Effector memory CD8-positive, alpha-beta T cell (primary cell): ENCODE results near the gene RFC2.

ENCODE experiments used
- ATAC-seq: fragments of 150-1000 bp; cut with Tn5 transposase; replicated peaks from 2 replicates; pipeline ENCODE4 v1.10.0; 2021; ENCODE audit warnings: mild to moderate bottlenecking, moderate library complexity
- DNase-seq, 3 experiments: peaks; one replicate each; pipeline ENCODE4 v3.0.0; 2021
- H3K27ac Mint-ChIP-seq, 2 donors: one replicate each; pipeline ENCODE4 v1.8.0; 2022; ENCODE audit warnings: mild to moderate bottlenecking in 2 of 2, mixed read lengths in 2 of 2, moderate library complexity in 2 of 2
- H3K27me3 Mint-ChIP-seq, 2 donors: one replicate each; pipeline ENCODE4 v1.8.0; 2022; ENCODE audit warnings: mixed read lengths in 2 of 2
- H3K36me3 Mint-ChIP-seq: one replicate; pipeline ENCODE4 v1.8.0; 2022; ENCODE audit warnings: mild to moderate bottlenecking, moderate library complexity, mixed read lengths; ENCODE audit not compliant: insufficient read depth
- H3K4me1 Mint-ChIP-seq, 2 donors: one replicate each; pipeline ENCODE4 v1.8.0; 2022; ENCODE audit warnings: low read depth in 2 of 2, mixed read lengths in 2 of 2
- H3K4me3 Mint-ChIP-seq, 2 donors: one replicate each; pipeline ENCODE4 v1.8.0; 2022; ENCODE audit warnings: mild to moderate bottlenecking in 2 of 2, mixed read lengths in 2 of 2, moderate library complexity in 2 of 2
- H3K9me3 Mint-ChIP-seq, 2 donors: one replicate each; pipeline ENCODE4 v1.8.0; 2022; ENCODE audit warnings: mixed read lengths in 2 of 2

The RFC2 gene

DNA sequence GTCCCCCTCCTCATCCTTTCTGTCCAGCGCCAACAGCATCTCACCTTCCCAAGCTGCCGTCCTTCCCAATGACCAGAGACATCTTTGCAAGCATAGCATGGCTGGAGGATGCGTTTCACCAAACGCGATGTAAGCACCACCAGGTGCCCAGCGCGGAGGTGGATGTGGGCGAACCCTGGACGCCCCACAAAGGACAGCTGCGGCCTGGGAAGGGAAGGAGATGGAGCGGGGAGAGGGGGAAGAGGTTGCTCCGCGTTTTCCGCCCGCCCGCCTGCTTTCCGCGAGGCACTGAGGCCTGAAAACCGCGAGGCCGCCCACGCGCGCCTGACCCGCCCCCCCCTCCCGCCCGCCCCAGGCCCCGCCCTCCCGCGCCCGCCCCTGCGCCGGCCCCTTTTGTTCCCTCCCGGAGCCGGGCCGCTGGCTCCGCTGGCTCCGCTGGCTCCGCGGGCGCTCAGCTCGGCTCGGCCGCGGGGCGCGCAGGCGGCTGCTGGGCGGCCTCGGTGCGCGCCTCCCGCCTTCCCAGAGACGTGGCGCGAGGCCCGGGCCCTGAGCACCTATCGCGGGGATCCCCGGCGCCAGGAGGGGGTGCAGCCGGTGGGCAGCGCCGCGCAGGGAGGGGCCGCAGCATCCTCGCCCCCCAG lies 34.9 kb upstream of the RFC2 start, which contains the start of gene CLIP2:
CLIP2 (plus strand) TSS at position 390 of the 641 bp plus-strand sequence. CDS start 28,140 bp downstream, outside the sequence.
- Mint-ChIP-seq H3K27ac (peak within 1 kb of the TSS; percentile 56 to 62), H3K9me3 (no peaks in the 10 kb centered on the region), H3K27me3 (peaks cover 0 to 8% of the 10 kb centered on the region in 2 donors), H3K36me3 (no peaks in the 10 kb centered on the region), H3K4me3 (peak within 1 kb of the TSS; percentile 73 to 86), H3K4me1 (peaks cover 21 to 27% of the 10 kb centered on the region in 2 donors)
- ATAC-seq (peak; percentile 84), DNase-seq (peak; percentile 53 to 61 (median 60))

GRCh38 chr7:74288034-74288881 lies 34.1 kb upstream of the RFC2 start:
- DNase-seq, result no peak
- peaks cover 2% of the 10 kb centered on the region for H3K36me3 Mint-ChIP-seq
- no peak for ATAC-seq
- H3K27ac Mint-ChIP-seq, result peak overlapping the region; percentile 56 to 62
- H3K27me3 Mint-ChIP-seq, result peaks cover 6 to 16% of the 10 kb centered on the region in 2 donors
- no peaks in the 10 kb centered on the region for H3K9me3 Mint-ChIP-seq
- peak overlapping the region; percentile 73 to 86 for H3K4me3 Mint-ChIP-seq
- H3K4me1 Mint-ChIP-seq, result peaks cover 21 to 24% of the 10 kb centered on the region in 2 donors

- H3K4me3 Mint-ChIP-seq, result peak overlapping the region; percentile 73 to 86
- ATAC-seq, result no peak
- H3K27ac Mint-ChIP-seq, result peak overlapping the region in 1 of 2 donors; percentile 62
- H3K9me3 Mint-ChIP-seq, result no peaks in the 10 kb centered on the region
- peaks cover 10 to 23% of the 10 kb centered on the region in 2 donors for H3K27me3 Mint-ChIP-seq
- H3K36me3 Mint-ChIP-seq, result peaks cover 2% of the 10 kb centered on the region
- peaks cover 21 to 23% of the 10 kb centered on the region in 2 donors for H3K4me1 Mint-ChIP-seq
- no peak for DNase-seq
Observed at GRCh38 chr7:74287303-74288033, 33.3 kb upstream of the RFC2 start.

DNA sequence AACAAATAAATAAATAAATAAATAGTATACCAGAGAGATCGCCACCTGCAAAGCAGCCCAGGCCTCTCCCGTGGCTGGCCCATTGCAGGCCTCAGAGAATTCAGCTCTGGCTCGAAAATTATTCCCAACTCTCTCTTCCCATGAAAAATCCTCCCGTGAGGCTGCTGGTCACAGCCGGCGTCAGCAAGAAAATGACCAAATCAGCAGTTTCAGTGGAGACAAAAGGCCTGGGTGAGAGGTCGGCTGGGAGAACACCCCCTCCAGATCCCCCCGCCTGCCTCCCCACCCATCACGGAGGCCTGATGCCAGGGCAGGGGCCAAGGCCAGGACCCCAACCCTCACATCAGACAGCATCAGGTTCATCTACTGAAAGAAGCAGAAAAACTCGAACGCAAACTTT lies 31.9 kb upstream of the RFC2 start:
- ATAC-seq (no peak), DNase-seq (no peak)
- no peaks in the 10 kb centered on the region for H3K9me3 Mint-ChIP-seq
- no peak overlapping the region for H3K27ac Mint-ChIP-seq
- H3K4me3 Mint-ChIP-seq, result no peak overlapping the region
- H3K27me3 Mint-ChIP-seq, result peaks cover 10 to 25% of the 10 kb centered on the region in 2 donors
- H3K36me3 Mint-ChIP-seq, result peaks cover 2% of the 10 kb centered on the region
- H3K4me1 Mint-ChIP-seq, result peaks cover 17 to 19% of the 10 kb centered on the region in 2 donors

- Mint-ChIP-seq H3K4me1 (peaks cover 11 to 15% of the 10 kb centered on the region in 2 donors), H3K27me3 (peaks cover 10 to 29% of the 10 kb centered on the region in 2 donors), H3K27ac (no peak overlapping the region), H3K9me3 (no peaks in the 10 kb centered on the region), H3K36me3 (peaks cover 2% of the 10 kb centered on the region), H3K4me3 (no peak overlapping the region)
- no peak for ATAC-seq
- DNase-seq, result no peak
Observed at GRCh38 chr7:74284781-74285259, 30.6 kb upstream of the RFC2 start.

DNA sequence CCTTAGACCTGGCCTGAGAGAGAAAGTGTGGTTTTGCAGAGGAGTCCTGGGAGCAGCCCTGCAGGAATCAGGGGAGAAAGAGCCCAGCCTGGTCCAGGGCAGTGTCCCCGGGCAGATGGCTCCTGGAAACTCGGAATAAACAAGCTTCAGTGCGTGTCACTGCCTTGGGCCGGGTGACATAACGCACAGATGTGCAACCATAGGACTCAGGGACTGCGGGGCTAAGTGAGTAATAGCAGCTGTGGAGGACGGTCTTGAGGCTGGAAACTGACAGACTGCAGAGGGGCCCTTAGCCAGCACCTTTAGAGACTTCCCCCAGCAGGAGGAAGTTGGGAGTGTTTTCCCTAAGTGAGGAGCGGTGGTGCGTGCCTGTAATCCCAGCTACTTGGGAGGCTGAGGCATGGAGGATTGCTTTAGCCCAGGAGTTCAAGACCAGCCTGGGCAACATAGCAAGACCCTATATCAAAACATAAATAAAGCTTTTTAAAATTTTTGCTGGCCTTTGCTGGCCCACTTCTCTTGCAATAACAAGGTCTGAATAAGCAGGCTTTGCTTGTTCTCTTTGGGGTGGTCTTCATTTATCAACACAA lies 29.8 kb upstream of the RFC2 start:
- Mint-ChIP-seq H3K4me3 (no peak overlapping the region), H3K27me3 (peaks cover 10 to 29% of the 10 kb centered on the region in 2 donors), H3K4me1 (peaks cover 9 to 14% of the 10 kb centered on the region in 2 donors), H3K36me3 (peaks cover 2% of the 10 kb centered on the region), H3K27ac (no peak overlapping the region), H3K9me3 (no peaks in the 10 kb centered on the region)
- DNase-seq, result no peak
- no peak for ATAC-seq

GRCh38 chr7:74282748-74283459 lies 28.7 kb upstream of the RFC2 start:
- no peak for ATAC-seq
- peaks cover 10 to 29% of the 10 kb centered on the region in 2 donors for H3K27me3 Mint-ChIP-seq
- H3K9me3 Mint-ChIP-seq, result no peaks in the 10 kb centered on the region
- no peak overlapping the region for H3K4me3 Mint-ChIP-seq
- peaks cover 0 to 4% of the 10 kb centered on the region in 2 donors for H3K4me1 Mint-ChIP-seq
- H3K36me3 Mint-ChIP-seq, result peaks cover 2% of the 10 kb centered on the region
- no peak for DNase-seq
- H3K27ac Mint-ChIP-seq, result no peak overlapping the region

- no peaks in the 10 kb centered on the region for H3K9me3 Mint-ChIP-seq
- peaks cover 2% of the 10 kb centered on the region for H3K36me3 Mint-ChIP-seq
- peaks cover 0 to 4% of the 10 kb centered on the region in 2 donors for H3K4me1 Mint-ChIP-seq
- no peak overlapping the region for H3K27ac Mint-ChIP-seq
- H3K27me3 Mint-ChIP-seq, result peaks cover 10 to 29% of the 10 kb centered on the region in 2 donors
- no peak overlapping the region for H3K4me3 Mint-ChIP-seq
- ATAC-seq, result no peak
- no peak for DNase-seq
Observed at GRCh38 chr7:74280985-74281384, 26.8 kb upstream of the RFC2 start.

DNA sequence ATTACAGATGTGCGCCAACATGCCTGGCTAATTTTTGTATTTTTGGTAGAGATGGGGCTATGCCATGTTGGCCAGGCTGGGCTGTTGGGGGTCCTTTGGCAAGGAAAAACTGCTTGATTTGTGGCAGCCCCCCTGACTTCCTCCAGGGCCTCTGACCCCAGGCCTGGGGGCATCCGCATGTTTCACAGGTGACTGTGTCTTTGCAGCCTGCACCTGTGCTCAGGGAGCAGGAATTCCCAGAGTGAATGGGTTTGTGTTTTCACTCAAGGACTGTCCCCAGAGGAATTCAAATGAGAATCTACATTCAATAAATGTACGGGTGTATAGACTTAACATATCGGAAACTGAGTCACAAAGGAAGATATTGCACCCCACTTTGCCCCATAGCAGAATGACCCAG lies 23.4 kb upstream of the RFC2 start:
- no peak for ATAC-seq
- no peaks in the 10 kb centered on the region for H3K9me3 Mint-ChIP-seq
- H3K4me1 Mint-ChIP-seq, result peaks cover 0 to 4% of the 10 kb centered on the region in 2 donors
- no peak overlapping the region for H3K4me3 Mint-ChIP-seq
- H3K27ac Mint-ChIP-seq, result no peak overlapping the region
- H3K36me3 Mint-ChIP-seq, result no peaks in the 10 kb centered on the region
- peaks cover under 1 to 9% of the 10 kb centered on the region in 2 donors for H3K27me3 Mint-ChIP-seq
- no peak for DNase-seq

DNA sequence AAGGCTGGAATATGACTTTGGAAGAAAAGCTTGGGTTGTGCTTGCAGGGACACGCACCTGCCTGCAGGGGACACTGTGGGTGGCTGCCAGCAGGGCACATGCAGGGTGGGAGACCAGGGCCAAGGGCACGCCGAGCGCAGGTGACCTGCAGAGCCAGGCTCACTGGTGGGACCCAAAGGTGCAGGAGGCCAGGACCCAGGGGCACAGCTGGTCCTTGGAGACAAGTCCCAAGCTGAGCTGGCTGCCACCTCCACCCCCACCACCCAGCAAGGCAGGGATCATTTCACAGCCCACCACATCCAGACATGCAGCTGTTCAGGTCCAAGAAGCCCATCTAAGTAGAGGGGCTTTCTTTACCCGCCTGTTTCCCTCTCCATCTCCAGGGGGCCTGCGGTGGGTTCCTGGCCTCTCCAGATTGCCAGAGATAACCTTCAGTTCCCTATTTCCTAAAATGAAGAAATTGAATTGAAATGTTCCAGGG lies 21.2 kb upstream of the RFC2 start:
- no peak overlapping the region for H3K27ac Mint-ChIP-seq

GRCh38 chr7:74272305-74273038 lies 18.3 kb upstream of the RFC2 start:
- H3K36me3 Mint-ChIP-seq, result no peaks in the 10 kb centered on the region
- H3K27me3 Mint-ChIP-seq, result peaks cover 5 to 14% of the 10 kb centered on the region in 2 donors
- ATAC-seq (no peak), DNase-seq (no peak)
- H3K4me1 Mint-ChIP-seq, result peaks cover 0 to 6% of the 10 kb centered on the region in 2 donors
- H3K9me3 Mint-ChIP-seq, result no peaks in the 10 kb centered on the region
- no peak overlapping the region for H3K27ac Mint-ChIP-seq
- H3K4me3 Mint-ChIP-seq, result no peak overlapping the region

More for the DNA sequence above, 21.2 kb upstream of the RFC2 start:
- Mint-ChIP-seq H3K36me3 (no peaks in the 10 kb centered on the region), H3K4me1 (peaks cover 0 to 10% of the 10 kb centered on the region in 2 donors), H3K9me3 (no peaks in the 10 kb centered on the region), H3K27me3 (peaks cover 5 to 14% of the 10 kb centered on the region in 2 donors), H3K4me3 (no peak overlapping the region)
- no peak for DNase-seq
- no peak for ATAC-seq

- H3K4me3 Mint-ChIP-seq, result no peak overlapping the region
- H3K4me1 Mint-ChIP-seq, result peaks cover 0 to 6% of the 10 kb centered on the region in 2 donors
- ATAC-seq (no peak), DNase-seq (no peak)
- peak overlapping the region in 1 of 2 donors; percentile 75 for H3K27ac Mint-ChIP-seq
- H3K36me3 Mint-ChIP-seq, result no peaks in the 10 kb centered on the region
- peaks cover 5 to 14% of the 10 kb centered on the region in 2 donors for H3K27me3 Mint-ChIP-seq
- H3K9me3 Mint-ChIP-seq, result no peaks in the 10 kb centered on the region
Observed at GRCh38 chr7:74271742-74272141, 17.5 kb upstream of the RFC2 start.
